ENCODE results near the gene APBB1IP.
"Not testable (repeated sequence)": the region's sequence is repeated elsewhere in the genome, so short reads cannot be mapped to it uniquely, and the experiment has no call there.

APBB1IP gene

GRCh38 chr10:26441491-26442214 is 3.5 kb downstream of the APBB1IP start:
- peak; percentile 11 for DNase-seq

- no peak for DNase-seq
Observed at GRCh38 chr10:26445411-26446031, 7.4 kb downstream of the APBB1IP start.

GRCh38 chr10:26446258-26446657 is 8.1 kb downstream of the APBB1IP start:
- DNase-seq = no peak

GRCh38 chr10:26448292-26448691 is 10.2 kb downstream of the APBB1IP start:
- DNase-seq = no peak

GRCh38 chr10:26448706-26449435 is 10.7 kb downstream of the APBB1IP start:
- DNase-seq = no peak

- no peak for DNase-seq
Observed at GRCh38 chr10:26449726-26450125, 11.6 kb downstream of the APBB1IP start.

GRCh38 chr10:26451903-26452302 is 13.8 kb downstream of the APBB1IP start:
- no peak for DNase-seq

- DNase-seq = no peak
Observed at GRCh38 chr10:26453850-26454249, 15.7 kb downstream of the APBB1IP start.

- no peak for DNase-seq
Observed at GRCh38 chr10:26454891-26455290, 16.8 kb downstream of the APBB1IP start.

GRCh38 chr10:26455567-26456315 is 17.6 kb downstream of the APBB1IP start:
- DNase-seq = no peak

GRCh38 chr10:26457088-26457487 is 18.9 kb downstream of the APBB1IP start:
- no peak for DNase-seq

- DNase-seq = no peak
Observed at GRCh38 chr10:26460736-26461135, 22.6 kb downstream of the APBB1IP start.

GRCh38 chr10:26463986-26464385 is 25.8 kb downstream of the APBB1IP start:
- no peak for DNase-seq

- no peak for DNase-seq
Observed at GRCh38 chr10:26464632-26465280, 26.6 kb downstream of the APBB1IP start.

GRCh38 chr10:26466531-26466930 is 28.4 kb downstream of the APBB1IP start:
- not testable (repeated sequence) for DNase-seq

- no peak for DNase-seq
Observed at GRCh38 chr10:26467639-26468038, 29.5 kb downstream of the APBB1IP start.

GRCh38 chr10:26468291-26468690 is 30.1 kb downstream of the APBB1IP start:
- DNase-seq = peak; percentile 39

- no peak for DNase-seq
Observed at GRCh38 chr10:26468700-26469099, 30.6 kb downstream of the APBB1IP start.

- DNase-seq = no peak
Observed at GRCh38 chr10:26472492-26472778, 34.3 kb downstream of the APBB1IP start.

GRCh38 chr10:26474026-26474425 is 35.9 kb downstream of the APBB1IP start:
- peak; percentile 40 for DNase-seq

- DNase-seq = not testable (repeated sequence)
Observed at GRCh38 chr10:26474845-26475244, 36.7 kb downstream of the APBB1IP start.

- DNase-seq = no peak
Observed at GRCh38 chr10:26475386-26475785, 37.2 kb downstream of the APBB1IP start.

- DNase-seq = no peak
Observed at GRCh38 chr10:26477501-26477900, 39.4 kb downstream of the APBB1IP start.

Measured in fibroblast of skin of right quadriceps (primary cell).